ENCODE measurements around the gene PAGR1.
"Not testable (repeated sequence)": the region's sequence is repeated elsewhere in the genome, so short reads cannot be mapped to it uniquely, and the experiment has no call there.

The PAGR1 gene

DNA sequence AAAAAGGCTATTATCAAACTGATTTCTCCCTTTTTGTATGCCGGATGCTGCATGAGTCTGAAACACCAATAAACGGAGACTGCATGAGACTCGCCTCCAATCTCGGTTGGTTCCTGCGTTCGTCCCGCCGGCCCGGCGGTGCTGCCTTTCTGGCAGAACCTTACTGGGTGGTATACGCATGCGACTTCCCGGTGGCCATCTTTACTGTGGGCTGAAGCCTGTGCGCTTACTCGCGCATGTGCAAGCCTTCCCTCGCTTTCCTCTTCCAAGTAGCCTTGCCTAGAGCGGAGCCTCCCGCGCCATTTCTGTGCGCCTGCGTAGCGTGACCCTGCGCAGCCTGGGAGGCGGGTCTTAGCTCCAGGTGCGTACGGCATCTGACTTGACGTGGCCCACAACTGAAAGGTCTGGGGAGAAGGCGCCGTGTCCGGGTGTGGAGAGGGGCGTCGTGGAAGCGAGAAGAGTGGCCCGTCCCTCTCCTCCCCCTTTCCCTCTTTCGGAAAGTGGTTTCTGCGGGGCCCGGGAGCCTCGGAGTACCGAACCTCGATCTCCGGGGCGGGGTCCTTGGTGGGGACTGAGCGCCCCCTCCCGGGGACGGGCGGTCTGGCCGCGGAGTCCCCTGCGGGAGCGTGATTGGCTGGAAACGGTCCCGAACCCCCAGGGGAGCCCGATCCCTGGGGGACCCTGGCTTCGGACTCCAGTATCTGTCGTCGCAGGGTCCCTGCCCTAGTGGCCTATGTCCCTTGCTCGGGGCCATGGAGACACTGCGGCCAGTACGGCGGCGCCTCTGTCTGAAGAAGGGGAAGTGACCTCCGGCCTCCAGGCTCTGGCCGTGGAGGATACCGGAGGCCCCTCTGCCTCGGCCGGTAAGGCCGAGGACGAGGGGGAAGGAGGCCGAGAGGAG is at the start of gene PAGR1:
Gene PAGR1 (plus strand): TSS at position 360 of the 901 bp plus-strand sequence. CDS start 374 bp downstream, at position 734.
- DNase-seq = peak; percentile 99

DNA sequence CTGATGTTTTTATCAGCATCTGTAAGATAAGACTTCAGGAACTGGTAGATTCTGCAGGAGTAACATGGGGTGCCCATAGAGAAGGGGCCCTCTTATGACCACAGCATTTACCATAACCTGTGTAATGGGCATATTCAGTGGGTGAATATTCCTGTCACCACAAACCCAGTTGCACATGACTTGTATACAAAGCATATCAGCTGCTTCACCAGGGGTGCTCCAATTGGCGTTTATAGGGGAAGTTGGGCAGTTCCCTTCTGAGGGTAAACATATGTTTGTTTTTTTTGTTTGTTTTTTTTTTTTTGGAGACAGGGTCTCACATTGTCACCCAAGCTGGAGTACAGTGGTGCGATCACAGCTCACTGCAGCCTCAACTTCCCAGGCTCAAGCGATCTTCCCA is 49.4 kb upstream of the PAGR1 start:
- no peak for DNase-seq

DNA sequence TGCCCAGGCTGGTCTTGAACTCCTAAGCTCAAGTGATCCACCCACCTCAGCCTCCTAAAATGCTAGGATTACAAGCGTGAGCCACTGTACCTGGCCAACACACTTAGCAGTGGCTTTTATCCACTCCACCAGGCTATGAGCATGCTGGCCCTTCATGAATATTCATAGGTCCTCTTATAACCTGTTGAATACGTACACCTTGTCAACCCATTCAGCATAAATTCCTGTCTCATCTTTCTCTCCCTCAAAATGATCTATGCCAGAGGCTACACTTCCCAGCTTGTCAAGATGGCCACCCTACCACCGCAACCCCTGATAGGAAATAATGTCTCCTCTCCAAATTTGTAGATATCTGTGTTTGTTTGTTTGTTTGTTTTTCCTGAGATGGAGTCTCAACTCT is 48.9 kb upstream of the PAGR1 start:
- no peak for DNase-seq

DNA sequence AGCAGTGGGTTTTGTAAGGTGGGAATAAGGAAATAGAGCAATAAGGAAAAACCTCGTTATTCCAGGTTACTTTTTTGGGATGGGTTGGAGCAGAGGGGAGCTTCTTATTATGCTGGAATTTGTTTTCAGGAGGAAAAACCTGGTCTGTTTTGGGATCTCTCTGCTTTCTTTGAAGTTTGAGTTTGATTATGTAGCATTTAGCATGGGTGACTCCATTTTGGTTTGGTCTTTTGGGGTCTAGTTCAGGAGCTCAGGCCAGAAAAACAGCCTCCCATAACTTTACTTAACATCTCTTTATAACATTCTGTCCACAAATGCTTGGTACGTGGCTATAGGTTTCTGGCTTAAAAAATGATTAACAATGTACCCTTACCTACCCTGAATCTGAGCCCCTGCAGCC is 46.4 kb upstream of the PAGR1 start:
- DNase-seq = no peak

DNA sequence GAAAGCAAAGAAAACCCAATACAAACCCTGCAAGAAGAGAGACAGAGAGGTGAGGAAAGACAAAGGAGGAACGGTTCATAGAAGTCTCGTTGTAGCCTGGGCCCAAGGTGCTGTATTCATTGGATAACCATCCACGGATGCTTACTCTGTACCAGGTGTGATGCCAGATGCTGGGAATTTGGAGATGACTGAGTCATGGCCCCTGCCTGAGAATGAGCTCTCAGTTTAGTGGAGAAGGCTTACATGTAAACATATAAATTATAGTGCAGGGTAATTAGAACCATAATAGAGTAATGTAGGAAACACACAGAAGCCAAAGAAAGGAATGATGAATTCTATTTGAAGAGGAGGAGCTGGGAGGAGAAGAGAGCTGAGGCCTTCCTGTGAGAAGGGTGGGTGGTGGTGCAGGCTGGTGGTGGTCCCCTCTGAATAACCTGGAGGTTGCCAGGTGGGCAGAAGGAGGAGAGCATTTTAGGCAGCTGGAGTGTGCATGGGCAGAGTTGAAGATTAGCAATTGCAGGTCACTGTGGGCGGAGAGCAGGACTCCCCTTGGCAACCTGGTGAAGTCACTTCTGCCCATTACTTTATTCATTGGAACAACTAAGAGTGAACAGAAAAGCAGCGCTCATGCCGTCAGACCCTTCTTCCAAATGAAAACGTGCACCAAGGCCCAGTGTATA is 45.6 kb upstream of the PAGR1 start:
- DNase-seq = no peak

DNA sequence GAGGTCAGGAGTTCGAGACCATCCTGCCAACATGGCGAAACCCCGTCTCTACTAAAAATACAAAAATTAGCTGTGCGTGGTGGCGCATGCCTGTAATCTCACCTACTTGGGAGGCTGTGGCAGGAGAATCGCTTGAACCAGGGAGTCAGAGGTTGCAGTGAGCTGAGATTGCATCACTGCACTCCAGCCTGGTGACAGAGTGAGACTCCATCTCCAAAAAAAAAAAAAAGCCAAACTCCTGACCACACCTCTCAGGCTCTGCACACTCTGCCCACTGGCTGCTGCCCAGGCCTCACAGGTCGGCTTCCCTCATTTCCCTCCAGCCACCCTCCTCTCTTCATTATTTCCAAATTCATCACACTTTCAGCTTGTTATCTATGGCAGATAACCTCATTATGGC is 43.6 kb upstream of the PAGR1 start:
- not testable (repeated sequence) for DNase-seq

DNA sequence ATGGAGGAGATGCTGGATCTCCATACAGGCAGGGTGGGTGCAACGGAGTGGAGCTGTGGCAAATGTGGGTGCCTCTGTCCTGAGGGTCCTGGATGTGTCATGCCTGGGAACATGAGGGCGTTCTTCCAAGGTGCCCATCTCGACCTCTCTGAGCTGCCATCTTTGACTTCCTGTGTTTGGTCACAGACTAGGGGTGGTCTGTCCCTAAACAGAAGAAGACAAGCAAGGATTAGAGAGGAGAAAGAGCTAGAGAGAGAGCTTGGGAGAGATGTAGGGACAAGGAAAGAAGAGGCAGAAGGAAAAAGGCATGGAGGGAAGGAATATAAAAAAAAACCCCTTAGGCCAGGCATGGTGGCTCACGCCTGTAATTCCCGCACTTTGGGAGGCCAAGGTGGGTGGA is 41.2 kb upstream of the PAGR1 start:
- no peak for DNase-seq

DNA sequence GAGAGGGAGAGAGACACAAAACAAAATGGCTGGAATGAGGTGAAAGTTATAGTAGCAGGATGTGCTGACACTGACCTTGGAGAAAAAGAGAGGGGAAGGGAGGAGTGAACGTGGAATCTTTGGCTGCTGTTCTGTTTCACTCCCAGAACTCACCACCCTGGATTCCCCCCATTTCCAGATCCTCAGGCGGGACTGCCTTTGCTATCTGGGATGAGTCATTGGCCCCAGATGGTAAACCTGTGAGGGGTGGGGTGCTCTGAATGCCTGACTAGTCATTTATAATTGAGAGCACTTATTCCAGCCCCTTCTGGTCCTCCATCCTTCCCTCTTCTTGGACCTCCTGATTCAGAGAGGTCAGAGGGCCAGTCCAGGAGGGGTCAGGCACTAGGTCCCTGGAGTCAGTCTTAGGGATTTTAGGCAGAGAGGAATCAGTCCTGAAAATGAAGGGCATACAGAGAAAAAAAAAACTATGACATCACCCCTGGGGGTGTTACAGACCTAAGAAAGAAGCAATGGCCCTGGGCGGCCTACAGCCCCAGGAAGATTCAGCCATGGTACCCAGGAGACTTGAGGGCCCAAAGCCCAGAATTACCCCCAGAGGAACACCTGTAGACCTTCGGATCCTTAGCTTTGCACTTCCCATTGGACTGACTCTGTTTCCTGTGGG is 40.1 kb upstream of the PAGR1 start:
- DNase-seq = no peak

DNA sequence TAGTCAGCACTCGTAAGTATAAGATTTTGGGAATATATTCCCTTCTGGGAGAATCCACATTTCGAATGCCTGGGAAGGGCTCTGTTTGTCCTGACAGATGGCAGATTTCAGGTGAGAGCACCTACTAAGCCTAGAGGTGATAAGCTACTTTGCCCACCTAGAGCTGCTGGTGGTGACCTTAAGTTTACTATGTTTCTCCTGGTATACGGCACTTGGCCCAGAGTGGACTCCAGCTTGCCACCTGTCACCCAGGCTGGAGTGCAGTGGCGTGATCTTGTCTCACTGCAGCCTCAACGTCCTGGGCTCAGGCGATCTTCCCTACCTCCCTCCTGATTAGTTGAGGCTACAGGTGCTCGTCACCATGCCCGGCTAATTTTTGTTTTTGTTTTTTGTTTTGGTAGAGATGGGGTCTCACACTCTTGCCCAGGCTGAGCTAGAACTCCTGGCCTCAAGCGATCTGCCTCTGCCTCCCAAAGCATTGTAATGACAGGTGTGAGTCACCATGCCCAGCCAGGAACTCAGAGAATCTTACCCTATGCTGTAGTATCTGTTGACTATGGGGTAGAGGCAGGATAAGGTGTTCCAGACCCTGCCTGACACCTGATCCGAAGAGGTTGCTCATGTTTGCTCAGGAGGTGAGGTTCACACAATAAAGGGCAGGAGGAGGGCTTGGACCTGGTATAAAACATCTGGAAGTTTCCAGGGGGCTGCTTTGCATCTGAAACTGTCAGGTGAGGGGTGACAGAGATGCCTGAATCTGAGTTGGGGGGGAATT is 38.2 kb upstream of the PAGR1 start, which contains the start of gene ZG16:
Gene ZG16 (plus strand): TSS at position 681 of the 775 bp plus-strand sequence. CDS start 1,011 bp downstream, outside the sequence.
- DNase-seq = no peak

DNA sequence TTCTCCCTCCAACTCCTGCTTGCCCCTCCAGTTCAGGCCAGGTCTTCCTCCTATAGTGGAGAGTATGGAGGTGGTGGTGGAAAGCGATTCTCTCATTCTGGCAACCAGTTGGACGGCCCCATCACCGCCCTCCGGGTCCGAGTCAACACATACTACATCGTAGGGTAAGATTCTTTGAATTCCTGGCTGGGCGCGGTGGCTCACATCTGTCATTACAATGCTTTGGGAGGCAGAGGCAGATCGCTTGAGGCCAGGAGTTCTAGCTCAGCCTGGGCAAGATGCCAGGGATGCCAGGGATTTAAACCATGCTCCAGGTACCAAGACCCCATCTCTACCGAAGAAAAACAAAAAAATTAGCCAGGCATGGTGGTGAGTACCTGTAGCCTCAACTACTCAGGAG is 36.5 kb upstream of the PAGR1 start:
- no peak for DNase-seq

DNA sequence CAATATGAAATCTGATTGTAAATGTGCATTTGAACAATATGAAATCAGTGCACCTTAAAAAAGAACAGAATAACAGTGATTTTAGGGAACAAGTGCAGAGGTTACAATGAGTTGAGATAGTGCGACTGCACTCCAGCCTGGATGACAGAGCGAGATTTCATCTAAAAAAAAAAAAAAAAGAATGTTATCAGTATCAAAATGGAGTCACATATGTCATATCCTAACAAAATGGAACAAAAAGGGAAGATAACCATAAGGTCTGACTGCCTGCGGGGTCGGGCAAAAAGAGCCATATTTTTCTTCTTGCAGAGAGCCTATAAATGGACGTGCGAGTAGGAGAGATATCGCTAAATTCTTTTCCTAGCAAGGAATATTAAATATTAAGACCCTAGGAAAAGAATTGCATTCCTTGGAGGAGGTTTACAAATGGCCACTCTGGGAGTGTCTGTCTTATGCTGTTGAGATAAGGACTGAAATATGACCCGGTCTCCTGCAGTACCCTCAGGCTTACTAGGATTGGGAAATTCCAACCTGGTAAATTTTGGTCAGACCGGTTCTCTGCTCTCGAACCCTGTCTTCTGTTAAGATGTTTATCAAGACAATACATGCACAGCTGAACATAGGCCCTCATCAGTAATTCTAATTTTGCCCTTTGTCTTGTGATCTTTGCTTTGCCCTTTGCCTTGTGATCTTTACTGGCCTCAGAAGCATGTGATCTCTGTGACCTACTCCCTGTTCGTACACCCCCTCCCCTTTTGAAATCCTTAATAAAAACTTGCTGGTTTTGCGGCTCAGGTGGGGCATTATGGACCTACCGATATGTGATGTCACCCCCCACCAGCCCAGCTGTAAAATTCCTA is 32.6 kb upstream of the PAGR1 start:
- not testable (repeated sequence) for DNase-seq

DNA sequence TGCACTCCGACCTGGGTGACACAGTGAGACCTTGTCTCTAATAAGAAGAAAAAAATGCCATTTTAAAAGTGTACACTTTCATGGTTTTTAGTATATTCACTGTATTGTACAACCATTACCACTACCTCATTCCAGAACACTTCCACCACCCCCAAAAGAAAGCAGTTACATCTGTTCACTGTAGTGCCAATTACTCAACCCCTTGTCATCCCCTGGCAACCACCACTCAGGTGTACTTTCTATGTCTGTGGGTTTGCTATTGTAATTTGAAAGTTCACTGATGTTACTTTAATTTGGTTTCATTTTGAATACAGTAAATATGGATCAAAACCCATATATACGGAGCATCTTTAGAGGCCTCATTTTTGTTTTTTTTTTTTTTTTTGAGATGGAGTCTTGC is 31.8 kb upstream of the PAGR1 start:
- DNase-seq = no peak

DNA sequence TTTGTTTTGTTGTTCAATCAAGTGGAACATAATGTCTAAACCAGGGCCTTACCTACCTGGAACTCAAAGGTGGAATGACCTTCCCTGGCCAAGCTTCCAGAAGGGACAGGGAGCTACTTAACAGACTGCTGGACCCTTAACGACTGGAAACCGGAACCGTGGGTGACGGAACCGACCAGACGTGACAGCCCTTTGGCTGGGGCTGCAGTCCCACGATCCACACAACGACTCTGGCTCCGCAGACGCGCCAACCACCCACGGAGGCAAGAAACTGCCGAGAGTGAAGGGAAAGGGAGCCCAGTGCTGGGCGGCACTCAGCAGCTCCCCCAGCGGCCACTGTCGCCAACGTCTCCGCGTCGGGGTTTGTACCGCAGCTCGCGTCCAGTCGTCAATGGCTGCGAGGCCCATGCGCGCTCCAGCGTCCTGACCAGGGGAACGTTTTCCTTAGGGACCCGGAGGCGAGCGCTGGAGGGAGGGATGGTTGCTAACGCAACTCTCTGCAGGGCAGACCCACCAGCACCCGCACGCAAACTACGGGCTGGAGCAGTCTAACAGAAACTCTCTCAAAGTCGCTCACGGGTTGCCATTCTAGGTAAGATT is 31.0 kb upstream of the PAGR1 start:
- peak; percentile 27 for DNase-seq

DNA sequence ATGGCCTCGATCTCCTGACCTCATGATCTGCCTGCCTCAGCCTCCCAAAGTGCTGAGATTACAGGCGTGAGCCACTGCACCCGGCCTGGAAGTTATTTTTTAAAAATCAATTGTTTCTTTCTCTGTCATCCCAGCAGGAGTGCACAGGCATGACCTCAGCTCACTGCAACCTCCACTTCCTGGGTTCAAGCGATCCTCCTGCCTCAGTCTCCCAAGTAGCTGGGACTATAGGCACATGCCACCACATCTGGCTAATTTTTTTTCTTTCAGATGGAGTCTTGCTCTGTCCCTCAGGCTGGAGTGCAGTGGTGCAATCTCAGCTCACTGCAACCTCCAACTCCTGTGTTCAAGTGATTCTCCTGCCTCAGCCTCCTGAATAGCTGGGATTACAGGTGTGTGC is 28.8 kb upstream of the PAGR1 start:
- not testable (repeated sequence) for DNase-seq

DNA sequence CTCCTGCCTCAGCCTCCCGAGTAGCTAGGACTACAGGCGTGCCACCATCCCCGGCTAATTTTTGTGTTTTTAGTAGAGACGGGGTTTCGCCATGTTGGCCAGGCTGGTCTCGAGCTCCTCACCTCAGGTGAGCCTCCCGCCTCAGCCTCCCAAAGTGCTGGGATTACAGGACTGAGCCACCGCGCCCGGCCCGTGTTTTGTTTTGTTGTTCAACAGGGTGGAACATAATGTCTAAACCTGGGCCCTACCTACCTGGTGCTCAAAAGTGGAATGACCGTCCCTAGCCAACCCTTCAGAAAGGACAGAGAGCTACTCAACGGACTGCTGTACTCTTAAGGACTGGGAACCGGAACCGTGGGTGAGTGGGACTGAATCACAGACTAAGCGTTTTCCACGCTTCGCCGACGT is 26.2 kb upstream of the PAGR1 start:
- peak; percentile 42 for DNase-seq

DNA sequence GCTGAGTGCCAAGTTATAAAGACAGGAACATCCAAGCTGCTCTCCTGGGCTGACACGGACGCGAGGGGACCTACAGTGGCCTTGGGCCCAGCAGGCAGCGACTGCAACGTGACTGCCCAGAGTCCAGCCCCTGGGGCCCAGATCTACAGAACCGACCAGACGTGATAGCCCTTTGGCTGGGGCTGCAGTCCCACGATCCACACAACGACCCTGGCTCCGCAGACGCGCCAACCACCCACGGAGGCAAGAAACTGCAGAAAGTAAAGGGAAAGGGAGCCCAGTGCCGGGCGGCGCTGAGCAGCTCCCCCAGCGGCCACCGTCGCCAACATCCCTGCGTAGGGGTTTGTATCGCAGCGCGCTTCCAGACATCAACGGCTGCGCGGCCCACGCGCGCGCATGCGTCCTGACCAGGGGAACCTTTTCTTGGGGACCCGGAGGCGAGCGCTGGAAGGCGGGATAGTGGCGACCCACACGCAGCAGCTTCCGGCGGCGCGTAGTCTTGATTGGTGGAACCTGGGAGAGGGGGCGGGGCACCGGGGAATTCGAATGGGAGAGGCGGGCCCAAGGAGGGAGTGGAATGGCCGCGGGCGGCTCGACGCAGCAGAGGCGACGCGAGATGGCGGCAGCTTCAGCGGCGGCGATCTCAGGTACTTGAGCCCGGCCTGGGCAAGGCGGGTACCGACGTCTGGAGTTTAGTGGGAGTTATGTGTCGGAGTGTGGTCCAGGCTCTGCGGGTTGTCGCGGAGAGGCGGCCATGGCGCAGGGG is 25.6 kb upstream of the PAGR1 start, which contains the start of gene KIF22:
Gene KIF22 (plus strand): TSS at position 569 of the 766 bp plus-strand sequence. CDS start 9 bp downstream, at position 578.
- DNase-seq = peak; percentile 95

DNA sequence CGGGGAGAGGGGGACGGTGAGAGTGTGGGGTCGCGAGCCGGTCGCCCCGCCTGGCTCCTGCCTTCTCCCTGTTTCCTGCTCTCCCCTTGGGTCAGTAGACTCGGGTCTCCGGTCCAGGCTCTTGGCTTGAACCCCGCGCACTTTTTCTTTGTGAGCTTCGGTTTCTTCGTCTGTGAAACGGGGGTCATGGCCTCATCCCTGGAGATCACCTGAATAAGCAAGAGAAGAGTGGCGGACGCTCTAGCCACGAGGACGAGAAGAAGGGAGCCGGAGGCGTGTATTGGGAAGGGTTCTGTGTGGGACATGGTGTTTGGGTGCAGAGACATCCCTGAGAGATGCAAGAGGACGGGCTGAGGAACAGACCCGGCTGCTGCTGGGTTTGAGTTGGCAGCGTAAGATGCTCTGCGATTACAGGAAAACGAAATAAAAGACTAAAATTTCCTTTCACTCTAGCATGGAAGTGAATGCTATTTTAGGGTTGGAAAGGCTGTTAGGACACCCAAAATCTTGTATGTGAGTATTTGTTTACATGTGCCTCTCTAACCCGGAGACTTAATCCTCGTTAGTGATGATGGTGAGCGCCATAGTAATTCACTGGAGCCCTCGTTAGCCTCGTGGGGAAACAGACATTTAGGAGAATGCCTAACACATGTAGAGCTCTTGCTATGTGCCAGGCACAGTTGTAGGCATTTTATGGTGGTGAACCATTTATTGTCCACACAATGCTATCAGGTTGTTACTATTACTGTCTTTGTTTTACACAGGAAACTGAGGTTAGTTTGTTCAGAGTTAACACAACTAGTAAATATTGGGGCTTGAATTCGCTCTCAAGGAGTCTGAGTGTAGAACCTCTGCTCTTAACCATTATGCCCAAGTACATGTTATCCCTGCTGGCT is 24.8 kb upstream of the PAGR1 start:
- DNase-seq = peak; percentile 9

DNA sequence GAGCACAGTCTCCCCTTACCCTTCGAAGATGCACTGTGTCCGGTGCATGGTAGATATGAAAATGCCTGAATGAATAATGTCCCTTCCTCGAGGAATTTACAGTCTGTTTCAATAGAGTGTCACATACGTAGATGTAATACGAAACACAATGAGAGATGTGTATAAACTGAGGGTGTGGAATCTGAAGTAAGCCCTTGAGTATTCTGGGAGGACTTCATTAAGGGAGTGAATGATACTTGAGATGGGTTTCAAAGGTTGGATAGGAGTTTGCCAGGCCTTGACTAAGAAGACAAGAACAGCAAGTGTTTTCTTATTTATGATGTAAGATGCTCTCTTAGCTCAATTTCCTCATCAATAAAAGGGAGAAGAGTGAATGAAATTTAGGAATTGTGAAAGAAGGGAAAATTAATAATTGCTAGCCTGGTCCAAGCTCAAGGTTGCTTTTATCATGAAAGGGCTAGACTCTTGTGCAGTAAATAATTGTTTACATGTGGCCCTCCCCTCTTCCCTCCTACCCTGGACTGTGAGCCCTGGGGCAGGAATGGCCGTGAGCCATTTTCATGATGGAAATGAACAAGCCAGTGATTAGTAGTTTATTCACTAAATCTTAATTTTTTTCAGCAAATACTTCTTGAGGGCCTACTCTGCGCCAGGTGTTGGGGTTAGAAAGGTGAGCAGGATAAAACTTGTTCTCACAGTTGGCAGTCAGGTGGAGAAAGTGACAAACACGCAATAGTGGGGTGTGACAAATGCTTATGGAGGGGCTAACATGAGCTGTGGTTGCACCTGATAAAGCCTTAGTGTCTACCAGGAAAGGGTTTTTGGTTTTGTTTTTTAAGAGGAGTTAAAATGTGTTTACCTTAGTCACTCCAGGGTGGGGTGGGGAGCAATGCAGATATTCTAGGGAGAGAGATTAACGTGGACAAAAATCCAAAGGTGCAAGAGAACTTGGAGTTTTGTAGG is 23.8 kb upstream of the PAGR1 start:
- DNase-seq = no peak

Measured in kidney glomerular epithelial cell (primary cell).